DND-41 (cell line): Measurements from ENCODE around the gene DVL2.

ENCODE experiments used
- CTCF ChIP-seq: IDR thresholded peaks from 2 replicates; pipeline ENCODE4 v1.5.1; 2012; ENCODE audit warnings: borderline replicate concordance, low read length, moderate library complexity, mild to moderate bottlenecking; ENCODE audit not compliant: poor library complexity, severe bottlenecking; ENCODE audit errors: extremely low read depth
- EZH2 ChIP-seq: IDR thresholded peaks from 3 replicates; pipeline ENCODE4 v1.6.1; 2012; ENCODE audit warnings: borderline replicate concordance, low read depth, mild to moderate bottlenecking, moderate library complexity, low read length, inconsistent platforms; ENCODE audit not compliant: severe bottlenecking

GRCh38 chr17:7216242-7217112 is 17.8 kb downstream of the DVL2 start:
- no peak for TF ChIP-seq CTCF
- no peak for TF ChIP-seq EZH2
